Measurements from ENCODE around the gene TWIST2.

TWIST2 gene

GRCh38 chr2:238921681-238922319, 73.9 kb downstream of the TWIST2 start:
- DNase-seq: no peak

- no peak for DNase-seq
Measured at GRCh38 chr2:238922435-238922834, 74.5 kb downstream of the TWIST2 start.

- DNase-seq: no peak
Measured at GRCh38 chr2:238924032-238924431, 76.1 kb downstream of the TWIST2 start.

- DNase-seq: no peak
Measured at GRCh38 chr2:238924796-238925195, 76.9 kb downstream of the TWIST2 start.

GRCh38 chr2:238925281-238925680, 77.4 kb downstream of the TWIST2 start:
- DNase-seq: no peak

GRCh38 chr2:238925816-238926521, 78.1 kb downstream of the TWIST2 start:
- no peak for DNase-seq

GRCh38 chr2:238926761-238927611, 79.1 kb downstream of the TWIST2 start:
- no peak for DNase-seq

GRCh38 chr2:238927746-238928519, 80.0 kb downstream of the TWIST2 start:
- no peak for DNase-seq

GRCh38 chr2:238928520-238929241, 80.8 kb downstream of the TWIST2 start:
- no peak for DNase-seq

GRCh38 chr2:238929242-238930081, 81.6 kb downstream of the TWIST2 start:
- DNase-seq: no peak

- DNase-seq: no peak
Measured at GRCh38 chr2:238930216-238930615, 82.3 kb downstream of the TWIST2 start.

GRCh38 chr2:238936162-238937052, 88.5 kb downstream of the TWIST2 start:
- no peak for DNase-seq

- no peak for DNase-seq
Measured at GRCh38 chr2:238938003-238938400, 90.1 kb downstream of the TWIST2 start.

- DNase-seq: peak; percentile 84
Measured at GRCh38 chr2:238938401-238939055, 90.6 kb downstream of the TWIST2 start.

GRCh38 chr2:238939074-238939473, 91.2 kb downstream of the TWIST2 start:
- DNase-seq: no peak

- DNase-seq: no peak
Measured at GRCh38 chr2:238939521-238940403, 91.9 kb downstream of the TWIST2 start.

- DNase-seq: no peak
Measured at GRCh38 chr2:238940806-238941205, 92.9 kb downstream of the TWIST2 start.

GRCh38 chr2:238941262-238941792, 93.4 kb downstream of the TWIST2 start:
- no peak for DNase-seq

All from HCEC 1CT (cell line).